BE2C (cell line): ENCODE results near the gene UHRF2.

ENCODE experiments used
- DNase-seq: peaks from one replicate; pipeline ENCODE4 v3.0.0-alpha.2; 2020
- H3K27me3 ChIP-seq: fragments of 250-450 bp; sonication (Bioruptor Pico); 2 replicates; pipeline ENCODE4 v1.5.1; 2020; ENCODE audit warnings: mild to moderate bottlenecking
- H3K36me3 ChIP-seq: fragments of 250-450 bp; sonication (Bioruptor Pico); 2 replicates; pipeline ENCODE4 v1.5.1; 2020; ENCODE audit warnings: mild to moderate bottlenecking
- H3K4me1 ChIP-seq: fragments of 250-450 bp; sonication (Bioruptor Pico); 2 replicates; pipeline ENCODE4 v1.5.1; 2020
- H3K4me3 ChIP-seq: 2 replicates; pipeline ENCODE4 v1.5.1; 2011; ENCODE audit warnings: low read depth, low read length
- H3K9me3 ChIP-seq: fragments of 250-450 bp; sonication (Bioruptor Pico); 2 replicates; pipeline ENCODE4 v1.5.1; 2020
- CTCF ChIP-seq: IDR thresholded peaks from 2 replicates; pipeline ENCODE4 v1.5.1; 2012; ENCODE audit warnings: mild to moderate bottlenecking, low read depth, low read length

UHRF2 gene

GRCh38 chr9:6410633-6411032 is 2.4 kb upstream of the UHRF2 start:
- DNase-seq = no peak
- H3K4me1 ChIP-seq = no peaks in the 10 kb centered on the region; the same call in 1 of the 2 replicates
- H3K4me3 ChIP-seq = no peak overlapping the region

GRCh38 chr9:6413365-6414246 is 607 bp downstream of the UHRF2 start:
- H3K9me3 ChIP-seq = no peaks in the 10 kb centered on the region
- H3K4me1 ChIP-seq = peaks cover 6% of the 10 kb centered on the region
- H3K4me3 ChIP-seq = peak overlapping the region; percentile 99
- peak; percentile 36 for DNase-seq
- no peak for TF ChIP-seq CTCF
- H3K36me3 ChIP-seq = peaks cover 5% of the 10 kb centered on the region
- H3K27me3 ChIP-seq = peaks cover 19% of the 10 kb centered on the region

More at GRCh38 chr9:6410633-6411032, 2.4 kb upstream of the UHRF2 start:
- Histone ChIP-seq H3K27me3 (peaks cover 34% of the 10 kb centered on the region), H3K36me3 (peaks cover 2% of the 10 kb centered on the region; the same call in 1 of the 2 replicates), H3K9me3 (no peaks in the 10 kb centered on the region; the same call in 1 of the 2 replicates)
- TF ChIP-seq CTCF = no peak

GRCh38 chr9:6414247-6414641 is 1.2 kb downstream of the UHRF2 start:
- H3K36me3 ChIP-seq = peaks cover 5% of the 10 kb centered on the region
- peak overlapping the region; percentile 99 for H3K4me3 ChIP-seq
- DNase-seq = no peak
- H3K4me1 ChIP-seq = peaks cover 11% of the 10 kb centered on the region
- TF ChIP-seq CTCF = no peak
- H3K27me3 ChIP-seq = peaks cover 13% of the 10 kb centered on the region
- H3K9me3 ChIP-seq = no peaks in the 10 kb centered on the region

- Histone ChIP-seq H3K4me3 (peak overlapping the region; percentile 99), H3K9me3 (no peaks in the 10 kb centered on the region)
- no peak for DNase-seq
Measured at GRCh38 chr9:6415266-6415665, 2.3 kb downstream of the UHRF2 start.

GRCh38 chr9:6417186-6417585 is 4.2 kb downstream of the UHRF2 start:
- Histone ChIP-seq H3K4me1 (peaks cover 11% of the 10 kb centered on the region), H3K4me3 (no peak overlapping the region), H3K36me3 (peaks cover 13% of the 10 kb centered on the region), H3K27me3 (no peaks in the 10 kb centered on the region), H3K9me3 (no peaks in the 10 kb centered on the region)
- DNase-seq = no peak
- TF ChIP-seq CTCF = no peak

More at GRCh38 chr9:6415266-6415665, 2.3 kb downstream of the UHRF2 start:
- peaks cover 5% of the 10 kb centered on the region for H3K36me3 ChIP-seq
- H3K4me1 ChIP-seq = peaks cover 11% of the 10 kb centered on the region
- peaks cover 3% of the 10 kb centered on the region; the same call in 1 of the 2 replicates for H3K27me3 ChIP-seq
- no peak for TF ChIP-seq CTCF

GRCh38 chr9:6418764-6419163 is 5.8 kb downstream of the UHRF2 start:
- no peaks in the 10 kb centered on the region for H3K9me3 ChIP-seq
- DNase-seq = no peak
- H3K36me3 ChIP-seq = peaks cover 22% of the 10 kb centered on the region
- no peak overlapping the region for H3K4me3 ChIP-seq
- no peak for TF ChIP-seq CTCF
- H3K27me3 ChIP-seq = no peaks in the 10 kb centered on the region
- peaks cover 11% of the 10 kb centered on the region for H3K4me1 ChIP-seq
